Stimulated activated effector memory CD8-positive, alpha-beta T cell treated with anti-CD3 and anti-CD28 coated beads, Interleukin-12 subunit alpha, Interleukin-12 subunit beta, amount 100 ng/mL, for 72 hours (primary cell): Measurements from ENCODE around the gene ADAM22.

Experiments used
- ATAC-seq: fragments of 150-1000 bp; cut with Tn5 transposase; 2 replicates; pipeline ENCODE4 v1.10.0; 2021
- DNase-seq, 2 donors: peaks; one replicate each; pipeline ENCODE4 v3.0.0; 2021 to 2022; ENCODE audit warnings: low spot score in 2 of 2
- H3K27ac Mint-ChIP-seq: one replicate; pipeline ENCODE4 v1.8.0; 2022; ENCODE audit warnings: mild to moderate bottlenecking, mixed read lengths
- H3K36me3 Mint-ChIP-seq: one replicate; pipeline ENCODE4 v1.8.0; 2022; ENCODE audit warnings: mild to moderate bottlenecking, mixed read lengths
- H3K4me1 Mint-ChIP-seq: one replicate; pipeline ENCODE4 v1.8.0; 2022; ENCODE audit warnings: mixed read lengths
- H3K4me3 Mint-ChIP-seq: one replicate; pipeline ENCODE4 v1.8.0; 2022; ENCODE audit warnings: mild to moderate bottlenecking, mixed read lengths
- H3K9me3 Mint-ChIP-seq: one replicate; pipeline ENCODE4 v1.8.0; 2022; ENCODE audit warnings: mixed read lengths

Gene ADAM22

DNA sequence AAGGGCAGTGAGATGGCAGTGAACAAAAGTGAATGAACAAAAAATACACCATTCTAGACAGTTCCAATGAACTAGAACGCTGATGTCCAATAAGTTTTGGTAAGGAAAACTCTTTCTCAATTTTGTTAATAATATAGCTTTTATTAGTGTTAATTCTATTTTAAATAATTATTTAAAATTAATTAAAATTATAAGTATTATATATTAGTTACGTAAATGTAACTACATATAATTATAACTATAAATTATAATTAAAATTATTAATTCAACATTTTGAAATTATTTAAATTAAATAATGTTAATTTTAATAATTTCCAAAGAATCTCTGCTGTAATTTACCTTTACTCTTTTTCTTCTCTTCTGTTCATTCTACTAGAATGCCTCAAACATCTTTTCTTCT lies 280.4 kb downstream of the ADAM22 start:
- Mint-ChIP-seq H3K4me1 (peaks cover 25% of the 10 kb centered on the region), H3K27ac (peak overlapping the region; percentile 27), H3K4me3 (no peak overlapping the region), H3K36me3 (peaks cover 85% of the 10 kb centered on the region), H3K9me3 (no peaks in the 10 kb centered on the region)
- no peak for DNase-seq
- no peak for ATAC-seq

DNA sequence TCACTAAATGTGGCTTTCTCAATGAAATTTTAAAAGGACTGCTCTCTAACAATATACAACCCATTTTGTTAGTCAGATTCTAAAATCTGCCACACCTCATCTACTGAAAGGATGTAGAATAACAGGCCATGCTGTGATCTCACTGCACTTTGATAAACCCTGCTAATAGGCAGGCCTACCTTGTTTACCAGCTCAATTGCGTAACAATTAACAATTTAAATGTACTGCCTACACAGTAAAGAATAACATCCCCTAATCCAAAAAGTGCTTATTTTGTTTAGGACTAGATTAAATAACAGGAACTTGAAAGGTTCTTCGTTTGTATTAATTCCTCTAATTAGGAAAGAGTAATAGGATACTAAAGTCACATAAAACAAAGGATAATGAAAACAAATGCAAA lies 281.2 kb downstream of the ADAM22 start:
- H3K4me3 Mint-ChIP-seq: no peak overlapping the region
- no peak for ATAC-seq
- H3K27ac Mint-ChIP-seq: no peak overlapping the region
- H3K36me3 Mint-ChIP-seq: peaks cover 77% of the 10 kb centered on the region
- no peaks in the 10 kb centered on the region for H3K9me3 Mint-ChIP-seq
- H3K4me1 Mint-ChIP-seq: peaks cover 25% of the 10 kb centered on the region
- no peak for DNase-seq

GRCh38 chr7:88216276-88216675 lies 282.2 kb downstream of the ADAM22 start:
- Mint-ChIP-seq H3K4me3 (no peak overlapping the region), H3K36me3 (peaks cover 67% of the 10 kb centered on the region)

DNA sequence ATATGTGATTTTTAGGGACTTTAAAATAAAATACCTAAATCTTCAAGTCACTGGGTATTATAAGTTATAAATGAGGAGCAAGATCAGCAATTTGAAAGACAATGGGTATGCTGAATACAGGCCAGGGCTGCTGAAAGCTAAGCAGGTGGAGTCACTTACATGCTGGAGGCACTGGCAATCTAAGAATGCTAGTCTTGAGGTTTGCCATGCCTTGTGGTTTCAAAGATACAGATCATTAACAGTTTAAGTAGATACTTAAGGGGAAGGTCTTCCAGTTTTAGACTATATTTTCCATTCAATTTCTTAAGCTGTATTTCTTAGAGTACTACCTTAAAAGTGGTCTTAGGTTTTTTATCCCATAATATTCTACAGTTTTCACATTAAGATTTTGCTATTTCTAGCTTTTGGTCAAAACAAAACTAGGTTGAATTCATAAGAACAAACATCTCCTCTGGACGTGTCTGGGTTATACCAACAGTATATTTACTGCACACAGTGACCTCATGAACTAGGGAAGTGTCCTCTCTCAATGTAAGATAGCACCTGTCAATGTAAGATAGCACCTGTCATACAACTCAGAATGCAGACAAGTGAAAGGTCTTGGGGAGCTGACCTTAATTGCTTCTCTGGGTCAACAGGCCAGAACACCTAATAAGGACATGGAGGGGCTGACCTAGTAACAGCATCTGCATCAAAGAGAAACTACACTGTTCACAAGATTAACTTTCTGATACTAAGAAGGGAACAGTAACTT lies 283.8 kb downstream of the ADAM22 start:
- DNase-seq: peak in 1 of 2 donors; percentile 59
- peak; percentile 33 for ATAC-seq
- Mint-ChIP-seq H3K4me3 (peak overlapping the region; percentile 84), H3K4me1 (peaks cover 31% of the 10 kb centered on the region), H3K27ac (peak overlapping the region; percentile 98), H3K36me3 (peaks cover 53% of the 10 kb centered on the region), H3K9me3 (no peaks in the 10 kb centered on the region)

More at GRCh38 chr7:88216276-88216675, 282.2 kb downstream of the ADAM22 start:
- Mint-ChIP-seq H3K27ac (no peak overlapping the region), H3K4me1 (peaks cover 31% of the 10 kb centered on the region), H3K9me3 (no peaks in the 10 kb centered on the region)
- DNase-seq (no peak), ATAC-seq (no peak)

GRCh38 chr7:88218429-88218745 lies 284.3 kb downstream of the ADAM22 start:
- ATAC-seq (no peak), DNase-seq (no peak)
- Mint-ChIP-seq H3K9me3 (no peaks in the 10 kb centered on the region), H3K4me3 (peak overlapping the region; percentile 84), H3K27ac (peak overlapping the region; percentile 98), H3K4me1 (peaks cover 26% of the 10 kb centered on the region), H3K36me3 (peaks cover 48% of the 10 kb centered on the region)

GRCh38 chr7:88218836-88219605 lies 285.0 kb downstream of the ADAM22 start:
- peak; percentile 38 for ATAC-seq
- Mint-ChIP-seq H3K9me3 (no peaks in the 10 kb centered on the region), H3K36me3 (peaks cover 42% of the 10 kb centered on the region), H3K4me1 (peaks cover 20% of the 10 kb centered on the region), H3K27ac (peak overlapping the region; percentile 98), H3K4me3 (peak overlapping the region; percentile 84)
- DNase-seq: peak; percentile 10 to 79

GRCh38 chr7:88219781-88220747 lies 286.0 kb downstream of the ADAM22 start, which contains the start of gene SRI:
SRI (minus strand) TSS chr7:88220038; CDS start chr7:88220026, 12 bp downstream.
- DNase-seq: peak; percentile 91 to 92
- peaks cover 31% of the 10 kb centered on the region for H3K36me3 Mint-ChIP-seq
- ATAC-seq: peak; percentile 97
- H3K4me1 Mint-ChIP-seq: peaks cover 16% of the 10 kb centered on the region
- peak within 1 kb of the TSS; percentile 84 for H3K4me3 Mint-ChIP-seq
- H3K27ac Mint-ChIP-seq: peak within 1 kb of the TSS; percentile 98
- H3K9me3 Mint-ChIP-seq: no peaks in the 10 kb centered on the region

- DNase-seq (no peak), ATAC-seq (no peak)
- Mint-ChIP-seq H3K27ac (no peak overlapping the region), H3K36me3 (no peaks in the 10 kb centered on the region), H3K4me1 (peaks cover 7% of the 10 kb centered on the region), H3K9me3 (peaks cover 1% of the 10 kb centered on the region), H3K4me3 (no peak overlapping the region)
Observed at GRCh38 chr7:88223265-88223664, 289.2 kb downstream of the ADAM22 start.

GRCh38 chr7:88224601-88225275 lies 290.7 kb downstream of the ADAM22 start:
- Mint-ChIP-seq H3K4me1 (peaks cover 7% of the 10 kb centered on the region), H3K36me3 (no peaks in the 10 kb centered on the region), H3K4me3 (no peak overlapping the region), H3K27ac (no peak overlapping the region), H3K9me3 (peaks cover 6% of the 10 kb centered on the region)
- no peak for DNase-seq
- ATAC-seq: no peak

DNA sequence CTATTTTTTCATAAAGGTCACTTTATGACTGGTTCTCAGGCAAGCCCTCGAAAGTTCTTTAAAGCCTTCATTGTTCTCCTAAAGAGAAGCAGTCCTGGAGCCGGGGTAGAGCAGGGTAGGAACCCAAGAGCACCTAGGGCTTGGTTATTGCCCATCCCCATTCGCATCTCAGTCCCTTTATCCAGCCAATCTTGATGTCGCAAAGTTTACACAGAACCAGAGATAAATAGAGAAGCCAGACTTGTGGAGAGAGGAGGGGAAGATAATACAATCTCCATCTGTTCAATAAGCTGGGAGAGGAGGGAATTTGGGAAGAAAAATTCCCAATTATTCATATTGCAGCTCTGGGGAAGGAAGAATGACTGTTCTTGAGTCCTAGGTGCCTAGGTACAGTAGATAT lies 292.1 kb downstream of the ADAM22 start:
- DNase-seq (no peak), ATAC-seq (no peak)
- H3K4me3 Mint-ChIP-seq: no peak overlapping the region
- H3K36me3 Mint-ChIP-seq: no peaks in the 10 kb centered on the region
- H3K9me3 Mint-ChIP-seq: peaks cover 6% of the 10 kb centered on the region
- no peak overlapping the region for H3K27ac Mint-ChIP-seq
- peaks cover 2% of the 10 kb centered on the region for H3K4me1 Mint-ChIP-seq

DNA sequence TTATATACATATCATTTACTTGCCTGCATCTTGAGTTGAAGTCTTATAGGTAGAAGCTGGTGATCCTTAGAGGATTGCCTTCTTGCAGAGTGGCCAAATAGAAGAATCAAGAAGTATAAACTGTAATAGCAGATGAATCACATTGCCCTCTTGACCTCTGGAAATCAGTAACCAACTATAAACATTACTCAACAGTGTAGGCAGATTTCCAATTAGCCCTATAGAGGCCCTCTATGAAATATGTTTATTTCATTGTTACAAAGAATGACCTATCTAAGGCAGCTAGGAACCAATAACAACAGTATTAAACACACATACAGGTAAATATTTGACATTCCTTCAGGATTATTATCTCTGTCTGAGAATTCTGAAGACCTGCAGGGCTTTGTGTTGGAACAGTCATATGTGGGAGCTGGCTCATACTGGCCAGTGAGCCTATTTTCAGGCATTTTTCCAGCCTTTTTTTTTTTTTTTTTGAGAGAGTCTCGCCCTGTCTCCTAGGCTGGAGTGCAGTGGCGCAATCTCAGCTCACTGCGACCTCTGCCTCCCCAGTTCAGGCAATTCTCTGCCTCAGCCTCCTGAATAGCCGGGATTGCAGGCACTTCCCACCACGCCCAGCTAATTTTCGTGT lies 292.9 kb downstream of the ADAM22 start:
- peaks cover 6% of the 10 kb centered on the region for H3K9me3 Mint-ChIP-seq
- peak; percentile 73 for ATAC-seq
- no peaks in the 10 kb centered on the region for H3K4me1 Mint-ChIP-seq

GRCh38 chr7:88229302-88229995 lies 295.4 kb downstream of the ADAM22 start:
- no peak overlapping the region for H3K27ac Mint-ChIP-seq
- H3K4me3 Mint-ChIP-seq: no peak overlapping the region
- ATAC-seq (no peak), DNase-seq (no peak)
- no peaks in the 10 kb centered on the region for H3K36me3 Mint-ChIP-seq
- peaks cover 6% of the 10 kb centered on the region for H3K9me3 Mint-ChIP-seq
- no peaks in the 10 kb centered on the region for H3K4me1 Mint-ChIP-seq

More for the DNA sequence above, 292.9 kb downstream of the ADAM22 start:
- no peak for DNase-seq
- no peaks in the 10 kb centered on the region for H3K36me3 Mint-ChIP-seq
- H3K27ac Mint-ChIP-seq: no peak overlapping the region
- no peak overlapping the region for H3K4me3 Mint-ChIP-seq

DNA sequence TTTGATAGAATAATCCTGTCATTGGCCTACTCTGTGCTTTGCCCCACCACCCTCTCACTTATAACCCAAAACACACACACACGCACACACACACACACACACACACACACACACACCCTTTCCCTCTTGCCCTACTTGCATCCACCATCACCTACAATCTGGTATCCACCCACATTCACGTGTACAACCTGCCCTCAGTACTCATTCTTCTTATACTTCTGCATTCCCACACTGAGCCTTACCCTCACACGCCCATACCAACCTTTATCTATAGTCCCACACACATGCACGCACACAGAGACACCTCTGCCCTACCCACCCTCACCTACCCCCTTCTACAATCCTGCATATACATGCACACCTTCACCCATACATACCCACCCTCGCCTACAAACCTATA lies 296.6 kb downstream of the ADAM22 start:
- Mint-ChIP-seq H3K4me3 (no peak overlapping the region), H3K9me3 (peaks cover 6% of the 10 kb centered on the region), H3K36me3 (no peaks in the 10 kb centered on the region), H3K4me1 (no peaks in the 10 kb centered on the region), H3K27ac (no peak overlapping the region)
- DNase-seq: no peak
- ATAC-seq: no peak

DNA sequence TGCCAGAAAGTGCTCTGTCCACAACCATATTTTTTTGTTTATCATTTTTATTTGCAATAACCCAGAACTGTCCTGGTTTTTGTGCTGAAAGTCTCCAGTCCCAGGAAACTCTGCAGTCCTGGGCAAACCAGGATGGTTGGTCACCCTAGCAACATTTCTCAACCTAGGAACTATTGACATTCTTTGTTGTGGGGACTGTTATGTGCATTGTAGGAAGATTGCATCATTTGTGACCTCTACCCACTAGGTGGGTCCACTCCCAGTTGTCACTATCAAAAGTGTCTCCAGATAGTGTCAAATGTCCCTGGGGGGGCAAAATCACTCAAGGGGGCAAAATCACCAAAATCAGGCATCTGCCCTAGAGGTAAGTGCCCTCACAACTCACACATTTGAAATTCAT lies 299.8 kb downstream of the ADAM22 start:
- Mint-ChIP-seq H3K36me3 (no peaks in the 10 kb centered on the region), H3K27ac (no peak overlapping the region), H3K4me1 (no peaks in the 10 kb centered on the region), H3K9me3 (no peaks in the 10 kb centered on the region), H3K4me3 (no peak overlapping the region)
- DNase-seq (no peak), ATAC-seq (no peak)
